GM13977 (cell line): ENCODE measurements around the gene VIPR2.
"Not testable (repeated sequence)": the region's sequence is repeated elsewhere in the genome, so short reads cannot be mapped to it uniquely, and the experiment has no call there.

ENCODE experiments used
- DNase-seq: peaks from one replicate; pipeline ENCODE4 v3.0.0; 2012; ENCODE audit warnings: low spot score
- in situ Hi-C: fragments of 300-500 bp; cut with MboI; formaldehyde crosslinking; loops from one replicate; pipeline ENCODE4 v1.12.0; 2022; ENCODE audit warnings: low sequenced_read_pairs, low pct_unique_long_range_greater_than_20kb, mixed read lengths, inconsistent platforms; ENCODE audit not compliant: unreplicated experiment
- TF ChIP-seq, protein P1 (sequence below): IDR thresholded peaks from 2 replicates; pipeline ENCODE4 v1.5.1; 2012; ENCODE audit warnings: mild to moderate bottlenecking, control low read depth; ENCODE audit not compliant: insufficient read depth; ENCODE audit errors: extremely low read depth, missing control alignments

Gene VIPR2

DNA sequence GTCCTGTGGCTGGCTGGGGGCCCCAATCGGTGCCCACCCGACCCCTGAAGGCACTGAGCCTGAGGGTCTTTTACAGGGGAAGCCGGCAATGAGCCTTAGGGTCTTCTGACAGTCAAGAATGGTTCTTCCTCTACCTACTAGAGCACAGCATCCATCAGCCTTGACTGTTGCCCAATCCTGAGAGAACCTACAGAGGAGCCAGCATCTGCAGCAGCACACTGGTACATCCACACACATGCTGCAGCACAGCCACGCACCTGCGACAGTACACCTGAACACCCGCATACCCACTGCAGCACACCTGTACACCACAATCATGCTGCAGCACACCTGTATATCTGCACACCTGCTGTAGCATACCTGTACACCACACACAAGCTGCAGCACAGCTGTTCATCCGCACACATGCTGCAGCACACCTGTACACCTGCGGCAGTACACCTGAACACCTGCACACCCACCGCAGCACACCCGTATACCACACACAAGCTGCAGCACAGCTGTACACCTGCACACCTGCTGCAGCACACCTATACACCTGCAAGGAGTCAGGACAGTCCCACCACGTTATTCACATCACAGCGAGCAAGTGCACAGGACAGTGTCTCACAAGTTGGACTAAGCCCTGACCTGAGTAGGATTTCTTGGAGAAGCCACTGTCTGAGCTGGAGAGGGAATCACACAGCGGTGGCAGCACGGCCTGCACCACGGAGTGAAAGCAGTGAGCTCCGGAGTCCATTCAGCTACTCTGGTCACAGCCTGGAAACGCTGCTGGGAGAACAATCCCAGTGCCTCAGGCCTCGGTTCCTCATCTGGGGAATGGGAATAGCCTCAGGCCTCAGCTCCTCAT, 56.4 kb downstream of the VIPR2 start:
- DNase-seq: no peak
- TF ChIP-seq, protein P1, sequence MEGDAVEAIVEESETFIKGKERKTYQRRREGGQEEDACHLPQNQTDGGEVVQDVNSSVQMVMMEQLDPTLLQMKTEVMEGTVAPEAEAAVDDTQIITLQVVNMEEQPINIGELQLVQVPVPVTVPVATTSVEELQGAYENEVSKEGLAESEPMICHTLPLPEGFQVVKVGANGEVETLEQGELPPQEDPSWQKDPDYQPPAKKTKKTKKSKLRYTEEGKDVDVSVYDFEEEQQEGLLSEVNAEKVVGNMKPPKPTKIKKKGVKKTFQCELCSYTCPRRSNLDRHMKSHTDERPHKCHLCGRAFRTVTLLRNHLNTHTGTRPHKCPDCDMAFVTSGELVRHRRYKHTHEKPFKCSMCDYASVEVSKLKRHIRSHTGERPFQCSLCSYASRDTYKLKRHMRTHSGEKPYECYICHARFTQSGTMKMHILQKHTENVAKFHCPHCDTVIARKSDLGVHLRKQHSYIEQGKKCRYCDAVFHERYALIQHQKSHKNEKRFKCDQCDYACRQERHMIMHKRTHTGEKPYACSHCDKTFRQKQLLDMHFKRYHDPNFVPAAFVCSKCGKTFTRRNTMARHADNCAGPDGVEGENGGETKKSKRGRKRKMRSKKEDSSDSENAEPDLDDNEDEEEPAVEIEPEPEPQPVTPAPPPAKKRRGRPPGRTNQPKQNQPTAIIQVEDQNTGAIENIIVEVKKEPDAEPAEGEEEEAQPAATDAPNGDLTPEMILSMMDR: no peak
- in situ Hi-C loops: no loop called here

DNA sequence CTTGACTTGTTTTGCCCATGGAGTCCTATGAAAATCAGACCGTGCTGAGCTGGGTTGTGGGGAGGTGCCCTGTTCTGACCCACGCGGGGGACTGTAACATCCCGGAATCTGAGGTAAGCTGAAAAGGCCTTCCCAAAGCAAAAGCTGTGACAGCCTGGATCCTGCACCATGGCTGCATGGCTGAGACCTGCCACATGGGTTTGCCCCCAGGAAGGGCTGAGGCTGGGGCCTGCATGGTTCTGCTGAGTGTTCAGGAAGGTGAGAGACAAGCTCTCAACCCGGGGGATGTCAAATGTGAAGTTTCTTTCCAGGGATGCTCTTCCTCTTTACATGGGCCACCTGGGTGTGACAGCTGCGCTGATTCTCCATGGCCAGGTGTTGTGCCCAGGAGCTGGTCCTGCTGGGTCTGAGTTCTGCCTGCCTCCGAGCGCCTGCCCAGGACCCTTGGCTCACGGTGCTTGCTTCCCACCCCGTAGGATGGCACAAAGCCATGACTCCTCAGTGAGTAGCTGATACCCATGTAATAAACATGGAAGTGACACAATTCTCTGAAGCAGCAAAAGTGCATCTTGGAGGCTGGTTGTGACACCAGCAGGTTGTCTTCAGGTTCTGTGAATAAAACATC, 58.3 kb downstream of the VIPR2 start:
- no peak for DNase-seq
- in situ Hi-C loops: no loop called here
- TF ChIP-seq, protein P1: no peak

DNA sequence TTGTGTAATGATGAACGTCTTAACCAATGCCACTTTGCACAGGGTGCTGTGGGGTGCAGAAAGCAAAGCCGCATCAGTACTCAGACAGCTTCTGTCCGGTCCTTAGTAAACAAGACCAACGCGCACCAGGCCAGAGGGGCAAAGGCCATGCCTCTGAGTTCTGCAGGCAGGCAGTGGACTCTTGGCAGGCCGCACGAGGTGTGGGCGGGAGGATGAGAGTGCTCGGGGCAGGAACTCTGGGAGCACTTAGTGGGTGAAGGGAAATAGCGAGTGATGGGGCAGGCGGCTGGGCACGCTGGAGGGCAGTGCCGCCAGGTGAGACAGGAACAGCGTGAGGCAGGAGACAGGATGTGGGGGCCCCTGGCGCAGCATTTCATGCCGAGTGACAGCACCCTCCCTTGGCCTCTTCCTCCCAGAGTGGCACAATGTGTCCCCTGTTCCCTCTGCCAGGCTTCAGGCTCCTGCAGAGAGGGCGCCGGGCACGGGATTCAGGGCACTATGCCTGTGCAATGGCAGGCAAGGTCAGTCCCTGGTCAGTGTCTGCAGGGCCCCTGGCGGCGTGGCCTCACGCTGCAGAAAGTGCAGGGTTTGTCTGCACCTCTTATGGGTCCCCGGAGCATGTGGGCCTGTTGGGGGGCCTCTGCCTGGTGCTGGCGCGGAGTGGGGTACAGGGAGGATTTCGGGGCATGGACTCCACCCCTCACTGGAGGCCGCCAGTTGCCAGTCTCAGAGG, 60.4 kb downstream of the VIPR2 start:
- TF ChIP-seq, protein P1: no peak
- in situ Hi-C loops: no loop called here
- no peak for DNase-seq

DNA sequence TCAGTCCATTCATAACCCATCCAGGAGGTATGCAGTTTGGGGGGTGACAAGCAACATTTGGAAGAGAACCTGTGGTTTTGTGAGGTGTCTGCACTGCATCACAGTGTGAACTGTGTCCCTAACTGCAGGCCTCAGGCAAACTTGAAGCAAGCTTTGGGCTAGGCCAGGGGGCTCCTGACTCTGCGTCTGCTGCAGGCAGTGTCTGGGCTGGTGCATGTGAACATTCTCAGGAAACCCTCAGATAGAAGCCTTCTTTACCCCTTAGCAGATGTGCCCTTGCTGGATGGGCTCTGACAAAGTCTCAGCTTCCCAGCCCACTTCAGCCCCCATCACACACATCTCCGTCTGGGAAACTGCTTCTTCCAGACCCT, 61.0 kb downstream of the VIPR2 start:
- in situ Hi-C loops: no loop called here
- DNase-seq: no peak
- TF ChIP-seq, protein P1: no peak

DNA sequence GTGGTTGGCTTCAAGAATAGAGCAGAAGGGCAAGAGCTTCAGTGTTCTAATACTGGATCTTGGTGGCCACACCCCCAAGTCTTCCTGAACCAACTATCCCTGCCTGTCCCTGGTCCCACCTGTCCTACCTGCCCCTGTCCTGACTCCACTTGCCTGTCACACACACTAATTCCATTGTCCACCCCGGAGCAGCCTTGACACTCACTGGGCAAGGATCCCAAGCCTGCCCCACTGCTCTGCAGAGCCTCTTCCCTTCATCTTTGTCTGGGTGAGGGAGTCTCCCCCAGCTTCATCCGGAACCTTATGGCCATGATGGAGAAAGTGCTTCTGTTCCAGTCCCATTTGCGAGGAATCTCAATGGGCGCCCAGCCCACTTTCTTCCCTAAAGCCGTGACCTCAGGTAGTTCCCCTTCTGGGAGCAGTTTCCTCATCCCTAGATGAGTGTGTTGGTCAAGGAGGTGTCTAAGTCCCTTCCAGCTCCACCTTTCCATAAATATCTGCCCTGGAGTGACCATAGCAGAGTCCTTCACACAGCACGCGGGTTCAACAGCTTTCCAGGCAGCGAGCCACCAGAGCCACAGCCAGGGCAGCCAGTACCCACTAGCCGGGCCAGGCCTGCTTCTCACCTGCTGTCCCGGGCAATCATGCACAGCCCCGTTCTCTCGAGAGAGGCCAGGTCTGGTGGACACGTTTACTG, 61.5 kb downstream of the VIPR2 start:
- TF ChIP-seq, protein P1: no peak
- in situ Hi-C loops: no loop called here
- no peak for DNase-seq

DNA sequence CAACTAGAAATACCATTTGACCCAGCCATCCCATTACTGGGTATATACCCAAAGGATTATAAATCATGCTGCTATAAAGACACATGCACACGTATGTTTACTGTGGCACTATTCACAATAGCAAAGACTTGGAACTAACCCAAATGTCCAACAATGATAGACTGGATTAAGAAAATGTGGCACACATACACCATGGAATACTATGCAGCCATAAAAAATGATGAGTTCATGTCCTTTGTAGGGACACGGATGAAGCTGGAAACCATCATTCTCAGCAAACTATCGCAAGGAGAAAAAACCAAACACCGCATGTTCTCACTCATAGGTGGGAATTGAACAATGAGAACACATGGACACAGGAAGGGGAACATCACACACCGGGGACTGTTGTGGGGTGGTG, 62.6 kb downstream of the VIPR2 start:
- in situ Hi-C loops, DNase-seq: not testable (repeated sequence)
